HG03280 (cell line): Measurements from ENCODE around the gene LDLRAD4.
"Not testable (repeated sequence)": the region's sequence is repeated elsewhere in the genome, so short reads cannot be mapped to it uniquely, and the experiment has no call there.

Source experiments
- ATAC-seq: cut with Tn5 transposase; IDR thresholded peaks from one replicate; pipeline ENCODE4 v1.9.1; 2021; ENCODE audit warnings: mild to moderate bottlenecking, moderate library complexity; ENCODE audit not compliant: unreplicated experiment

The LDLRAD4 gene

GRCh38 chr18:13328213-13328612, 109.7 kb downstream of the LDLRAD4 start:
- ATAC-seq, result no peak

- no peak for ATAC-seq
These were observed 112.4 kb downstream of the LDLRAD4 start for GRCh38 chr18:13330996-13331395.

- ATAC-seq, result no peak
These were observed 113.3 kb downstream of the LDLRAD4 start for GRCh38 chr18:13331846-13332245.

DNA sequence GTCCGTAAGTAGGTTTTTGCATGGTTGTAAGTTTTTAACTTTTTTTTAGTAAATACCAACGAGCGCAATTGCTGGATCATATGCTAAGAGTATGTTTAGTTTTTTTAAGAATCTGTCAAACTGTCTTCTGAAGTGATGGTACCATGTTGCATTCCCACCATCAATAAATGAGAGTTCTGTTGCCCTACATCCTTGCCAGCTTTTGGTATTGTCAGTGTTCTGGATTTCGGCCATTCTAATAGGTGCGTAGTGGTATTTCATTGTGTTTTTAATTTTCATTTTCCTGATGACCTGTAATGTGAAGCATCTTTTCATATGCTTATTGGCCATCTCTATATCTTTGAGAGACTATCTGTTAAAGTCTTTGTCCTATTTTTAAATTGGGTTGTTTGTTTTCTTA, 114.3 kb downstream of the LDLRAD4 start:
- ATAC-seq, result no peak

DNA sequence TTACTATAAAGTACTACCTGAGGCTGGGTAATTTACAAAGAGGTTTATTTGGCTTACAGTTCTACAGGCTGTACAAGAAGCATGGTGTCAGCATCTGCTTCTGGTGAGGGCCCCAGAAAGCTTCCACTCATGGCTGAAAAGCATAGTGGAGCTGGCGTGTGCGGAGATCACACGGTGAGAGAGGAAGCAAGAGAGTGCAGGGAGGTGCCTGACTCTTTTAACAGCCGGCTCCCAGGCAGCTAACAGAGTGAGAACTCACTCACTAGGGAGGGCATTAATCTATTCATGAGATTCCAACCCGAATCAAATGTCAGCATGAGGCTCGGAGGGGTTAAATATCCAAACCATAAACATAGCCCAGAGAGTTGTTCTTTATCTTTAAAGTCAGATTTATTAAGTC, 117.3 kb downstream of the LDLRAD4 start:
- no peak for ATAC-seq

- ATAC-seq, result no peak
These were observed 118.3 kb downstream of the LDLRAD4 start for GRCh38 chr18:13336841-13337240.

DNA sequence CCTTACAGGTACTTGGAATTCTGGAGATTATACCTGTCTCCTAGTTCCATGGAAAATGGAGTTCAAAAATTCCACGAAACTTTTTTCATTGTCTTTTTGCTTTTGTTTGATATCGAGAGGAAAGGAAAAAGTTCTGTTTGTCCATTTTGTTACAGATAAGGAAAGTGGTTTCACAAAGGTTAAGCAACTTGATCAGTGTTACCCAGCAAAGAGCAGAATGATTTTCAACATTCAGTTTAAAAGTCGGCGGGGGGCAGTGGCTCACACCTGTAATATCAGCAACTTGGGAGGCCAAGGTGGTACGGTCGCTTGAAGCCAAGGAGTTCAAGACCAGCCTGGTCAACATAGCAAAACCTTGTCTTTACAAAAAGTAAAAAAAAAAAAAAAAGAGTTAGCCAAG, 118.8 kb downstream of the LDLRAD4 start:
- ATAC-seq, result no peak

DNA sequence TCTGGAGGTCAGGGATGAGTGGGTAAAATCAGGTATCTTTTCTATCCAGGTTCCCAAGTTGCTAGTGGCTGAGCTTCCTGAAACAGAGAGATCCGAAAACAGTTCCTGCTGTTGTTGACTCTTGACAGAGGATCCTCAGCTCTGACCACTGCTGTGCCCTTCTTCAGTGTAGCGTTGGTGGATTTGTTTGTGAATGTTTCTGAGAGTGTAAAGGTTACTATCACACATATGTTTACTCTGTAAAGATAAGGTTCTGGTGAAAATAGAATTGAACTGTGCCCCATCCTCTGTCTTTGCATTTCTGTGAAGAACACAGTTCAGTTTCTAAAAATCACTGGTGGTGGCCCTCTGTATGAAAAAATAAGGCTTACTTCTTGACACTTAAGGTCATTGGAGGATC, 119.8 kb downstream of the LDLRAD4 start:
- ATAC-seq, result no peak

GRCh38 chr18:13339653-13340052, 121.1 kb downstream of the LDLRAD4 start:
- ATAC-seq, result no peak

DNA sequence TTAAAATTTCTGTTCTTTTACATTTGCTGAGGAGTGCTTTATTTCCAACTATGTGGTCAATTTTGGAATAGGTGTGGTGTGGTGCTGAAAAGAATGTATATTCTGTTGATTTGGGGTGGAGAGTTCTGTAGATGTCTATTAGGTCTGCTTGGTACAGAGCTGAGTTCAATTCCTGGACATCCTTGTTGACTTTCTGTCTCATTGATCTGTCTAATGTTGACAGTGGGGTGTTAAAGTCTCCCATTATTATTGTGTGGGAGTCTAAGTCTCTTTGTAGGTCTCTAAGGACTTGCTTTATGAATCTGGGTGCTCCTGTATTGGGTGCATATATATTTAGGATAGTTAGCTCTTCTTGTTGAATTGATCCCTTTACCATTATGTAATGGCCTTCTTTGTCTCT, 127.9 kb downstream of the LDLRAD4 start:
- not testable (repeated sequence) for ATAC-seq

DNA sequence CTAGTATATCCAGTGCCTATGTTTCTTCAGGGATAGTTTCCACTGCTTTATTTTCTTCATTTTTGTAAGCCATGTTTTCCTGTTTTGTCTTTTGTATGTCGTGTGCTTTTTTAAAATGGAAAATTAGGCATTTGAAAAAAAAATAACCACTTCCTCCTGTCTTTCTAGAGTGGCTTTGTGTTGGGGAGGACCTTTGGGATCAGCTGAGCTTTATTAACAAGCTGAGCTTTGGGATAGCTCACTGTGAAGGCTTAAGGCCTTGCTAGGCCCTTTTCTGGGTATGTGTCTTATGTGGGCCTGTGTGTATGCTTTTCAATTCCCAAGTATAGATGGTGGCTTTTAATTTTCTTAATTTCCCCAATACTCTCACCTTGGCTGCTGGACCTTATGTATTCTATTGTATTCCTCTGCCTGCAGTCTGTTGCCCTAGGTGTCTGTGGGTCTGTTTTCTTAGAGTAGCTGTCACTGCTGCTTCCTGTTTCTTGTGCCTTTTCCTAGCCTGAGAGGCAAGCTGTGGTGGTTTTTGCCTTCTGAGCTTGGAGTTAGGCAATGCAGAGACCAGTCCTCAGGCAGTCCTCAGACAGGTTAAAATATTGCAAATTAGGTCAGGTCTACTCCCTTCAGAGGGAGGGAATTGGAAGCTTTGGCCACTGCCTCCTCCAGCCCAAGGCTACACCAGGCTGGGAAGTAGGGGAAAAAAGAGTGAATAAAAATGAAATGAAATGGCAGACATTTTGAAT, 134.7 kb downstream of the LDLRAD4 start:
- no peak for ATAC-seq

GRCh38 chr18:13354402-13354801, 135.8 kb downstream of the LDLRAD4 start:
- no peak for ATAC-seq

- no peak for ATAC-seq
These were observed 137.5 kb downstream of the LDLRAD4 start for GRCh38 chr18:13356032-13356431.

GRCh38 chr18:13357289-13357688, 138.7 kb downstream of the LDLRAD4 start:
- ATAC-seq, result no peak

DNA sequence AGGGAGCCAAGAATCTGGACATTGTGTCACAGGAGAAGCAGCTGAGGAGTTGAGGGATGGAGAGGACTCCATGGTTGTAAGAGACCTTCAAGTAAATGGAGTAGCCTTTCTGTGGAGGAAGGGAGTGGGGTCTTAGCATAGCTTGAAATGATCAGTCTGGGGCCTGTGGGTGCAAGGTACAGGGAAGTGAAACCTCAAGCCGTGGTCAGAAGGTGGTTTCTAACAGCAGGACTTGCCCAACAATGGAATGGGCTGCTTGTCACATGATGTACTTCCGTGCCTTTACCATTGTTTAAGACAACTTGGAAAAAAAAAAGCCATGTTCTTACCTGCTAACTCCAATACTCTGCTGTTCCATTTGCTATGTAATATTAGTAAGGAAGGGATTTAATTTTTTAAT, 140.7 kb downstream of the LDLRAD4 start:
- ATAC-seq, result no peak

- ATAC-seq, result no peak
These were observed 142.9 kb downstream of the LDLRAD4 start for GRCh38 chr18:13361431-13361830.

- ATAC-seq, result no peak
These were observed 143.5 kb downstream of the LDLRAD4 start for GRCh38 chr18:13362051-13362450.

- no peak for ATAC-seq
These were observed 144.0 kb downstream of the LDLRAD4 start for GRCh38 chr18:13362607-13363006.

GRCh38 chr18:13363359-13363758, 144.8 kb downstream of the LDLRAD4 start:
- no peak for ATAC-seq

- no peak for ATAC-seq
These were observed 146.2 kb downstream of the LDLRAD4 start for GRCh38 chr18:13364721-13365205.

GRCh38 chr18:13366131-13366530, 147.6 kb downstream of the LDLRAD4 start:
- ATAC-seq, result no peak

DNA sequence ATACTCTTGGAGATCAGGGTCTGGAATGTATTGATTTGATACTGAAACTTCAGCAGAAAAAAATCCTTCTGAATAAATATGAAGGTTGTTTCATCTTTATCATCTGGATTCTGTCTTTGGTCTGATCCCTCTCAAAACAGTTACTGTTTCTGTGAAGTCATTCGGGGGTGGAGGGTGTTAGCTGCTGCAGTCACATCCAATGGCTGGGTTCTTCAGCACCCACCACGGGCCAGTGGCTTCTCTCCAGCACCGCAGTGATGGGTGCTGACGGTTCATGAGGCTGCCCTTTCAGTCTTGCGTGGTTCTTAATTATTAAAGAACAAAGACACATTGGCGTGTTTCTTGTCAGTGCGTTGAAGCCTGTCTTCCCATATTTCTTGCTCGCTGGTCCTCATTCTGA, 148.0 kb downstream of the LDLRAD4 start:
- ATAC-seq, result no peak
